ENCODE results near the gene EEPD1. TPM values are rescaled to one million over a fixed set of nuclear protein-coding genes. Genes with fewer than 3 reads are reported as not detected.

Gene EEPD1
- polyA plus RNA-seq, 2 of the 4 experiments (the other 2 are of a cell fraction), result 16.0 to 24.3 TPM

- TF ChIP-seq E2F6 (IDR thresholded peaks at IDR 0.05; ENCODE audit: borderline replicate concordance, low read depth), result no peak
- TF ChIP-seq ELK1 (IDR thresholded peaks at IDR 0.05; ENCODE audit: low read depth, low read length), result no peak
- no peak for TF ChIP-seq CBX8 (IDR thresholded peaks at IDR 0.05)
- TF ChIP-seq ESRRA (IDR thresholded peaks at IDR 0.05; ENCODE audit: borderline replicate concordance, low read length), result no peak
- no peak for TF ChIP-seq ZC3H11A (IDR thresholded peaks at IDR 0.05)
- no peak for TF ChIP-seq MAZ (IDR thresholded peaks at IDR 0.05; ENCODE audit: borderline replicate concordance, low read depth, low read length)
- no peak for TF ChIP-seq PBX3 (IDR thresholded peaks at IDR 0.05)
- no peak for TF ChIP-seq SMC3 (IDR thresholded peaks at IDR 0.05)
- TF ChIP-seq, protein P1, sequence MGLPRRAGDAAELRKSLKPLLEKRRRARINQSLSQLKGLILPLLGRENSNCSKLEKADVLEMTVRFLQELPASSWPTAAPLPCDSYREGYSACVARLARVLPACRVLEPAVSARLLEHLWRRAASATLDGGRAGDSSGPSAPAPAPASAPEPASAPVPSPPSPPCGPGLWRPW (IDR thresholded peaks at IDR 0.05), result no peak
- TF ChIP-seq, protein P2, sequence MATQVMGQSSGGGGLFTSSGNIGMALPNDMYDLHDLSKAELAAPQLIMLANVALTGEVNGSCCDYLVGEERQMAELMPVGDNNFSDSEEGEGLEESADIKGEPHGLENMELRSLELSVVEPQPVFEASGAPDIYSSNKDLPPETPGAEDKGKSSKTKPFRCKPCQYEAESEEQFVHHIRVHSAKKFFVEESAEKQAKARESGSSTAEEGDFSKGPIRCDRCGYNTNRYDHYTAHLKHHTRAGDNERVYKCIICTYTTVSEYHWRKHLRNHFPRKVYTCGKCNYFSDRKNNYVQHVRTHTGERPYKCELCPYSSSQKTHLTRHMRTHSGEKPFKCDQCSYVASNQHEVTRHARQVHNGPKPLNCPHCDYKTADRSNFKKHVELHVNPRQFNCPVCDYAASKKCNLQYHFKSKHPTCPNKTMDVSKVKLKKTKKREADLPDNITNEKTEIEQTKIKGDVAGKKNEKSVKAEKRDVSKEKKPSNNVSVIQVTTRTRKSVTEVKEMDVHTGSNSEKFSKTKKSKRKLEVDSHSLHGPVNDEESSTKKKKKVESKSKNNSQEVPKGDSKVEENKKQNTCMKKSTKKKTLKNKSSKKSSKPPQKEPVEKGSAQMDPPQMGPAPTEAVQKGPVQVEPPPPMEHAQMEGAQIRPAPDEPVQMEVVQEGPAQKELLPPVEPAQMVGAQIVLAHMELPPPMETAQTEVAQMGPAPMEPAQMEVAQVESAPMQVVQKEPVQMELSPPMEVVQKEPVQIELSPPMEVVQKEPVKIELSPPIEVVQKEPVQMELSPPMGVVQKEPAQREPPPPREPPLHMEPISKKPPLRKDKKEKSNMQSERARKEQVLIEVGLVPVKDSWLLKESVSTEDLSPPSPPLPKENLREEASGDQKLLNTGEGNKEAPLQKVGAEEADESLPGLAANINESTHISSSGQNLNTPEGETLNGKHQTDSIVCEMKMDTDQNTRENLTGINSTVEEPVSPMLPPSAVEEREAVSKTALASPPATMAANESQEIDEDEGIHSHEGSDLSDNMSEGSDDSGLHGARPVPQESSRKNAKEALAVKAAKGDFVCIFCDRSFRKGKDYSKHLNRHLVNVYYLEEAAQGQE (IDR thresholded peaks at IDR 0.05), result no peak
- TF ChIP-seq FOSB (CRISPR knock-in tag; IDR thresholded peaks at IDR 0.05), result no peak
- TF ChIP-seq BCL3 (IDR thresholded peaks at IDR 0.05), result no peak
- no peak for TF ChIP-seq MAFK (IDR thresholded peaks at IDR 0.05; ENCODE audit: partially characterized antibody)
- no peak for TF ChIP-seq RAD21 (conservative IDR thresholded peaks at IDR 0.05 in 1 of 2, IDR thresholded peaks at IDR 0.05 in 1 of 2)
- no peak for TF ChIP-seq FOSL2 (IDR thresholded peaks at IDR 0.05)
- no peak for TF ChIP-seq FOSL2 (CRISPR knock-in tag; IDR thresholded peaks at IDR 0.05)
- no peak for TF ChIP-seq BHLHE40 (IDR thresholded peaks at IDR 0.05; ENCODE audit: low read depth, low read length)
- no peak for TF ChIP-seq RNF2 (IDR thresholded peaks at IDR 0.05; ENCODE audit: borderline replicate concordance, low read depth)
- no peak for TF ChIP-seq HOXB5 (CRISPR knock-in tag; IDR thresholded peaks at IDR 0.05)
- no peak for TF ChIP-seq KDM5A (IDR thresholded peaks at IDR 0.05)
- TF ChIP-seq TP53 (CRISPR knock-in tag; IDR thresholded peaks at IDR 0.05), result no peak
- FAIRE-seq, result no peak
- WGBS (ENCODE audit: missing lambda C conversion rate), result 64% methylated on average over 8 of the region's 8 CpGs
- CTCF ChIA-PET, result interaction anchor here (1.0 to 10.8 kb wide), 21 partner anchors 9 to 624 kb away, joined by 3 to 131 read pairs (median 7); no protein-coding TSS in a partner anchor
- POLR2A ChIA-PET, result no interaction called here
- no peak overlapping the region for H3K4me2 ChIP-seq
- no peak for ATAC-seq
- no peaks in the 10 kb centered on the region for H3K4me1 ChIP-seq
- H3K27ac ChIP-seq, result 0 out of 6 replicates have a peak overlapping the region, but pooled peaks of 1 of the 2 experiments have one; percentile 4
- no peak overlapping the region for H3K4me3 ChIP-seq
- no peak for DNase-seq (ENCODE audit: low read depth in 1 of 2, low spot score in 1 of 2)
- H3K9me3 ChIP-seq, result 0 out of 3 replicates have a peak, but pooled peaks cover 7% of the 10 kb centered on the region
Observed at GRCh38 chr7:36318116-36318515, 165.1 kb downstream of the EEPD1 start.
